Loucy (cell line): ENCODE measurements around the gene SIGLEC15.
A peak's percentile ranks its signal among the peaks of the same experiment; 100 is the strongest.
"Not testable (repeated sequence)": the region's sequence is repeated elsewhere in the genome, so short reads cannot be mapped to it uniquely, and the experiment has no call there.

Experiments
- H2AFZ ChIP-seq: fragments of 200-600 bp; sonication (generic); 2 replicates; pipeline ENCODE4 v1.6.0; 2016; ENCODE audit warnings: antibody characterized with exemption, mild to moderate bottlenecking, low read length, moderate library complexity
- H3F3A ChIP-seq: fragments of 200-600 bp; 2 replicates; pipeline ENCODE4 v1.6.0; 2016; ENCODE audit warnings: antibody characterized with exemption, low read depth, mild to moderate bottlenecking
- H3K27me3 ChIP-seq: fragments of 200-600 bp; sonication (generic); 2 replicates; pipeline ENCODE4 v1.6.1; 2014; ENCODE audit warnings: low read length, mild to moderate bottlenecking; ENCODE audit not compliant: insufficient read depth, poor library complexity, severe bottlenecking
- H3K36me3 ChIP-seq: fragments of 200-600 bp; sonication (generic); 2 replicates; pipeline ENCODE4 v1.6.1; 2016; ENCODE audit warnings: low read length; ENCODE audit not compliant: insufficient read depth
- H3K4me1 ChIP-seq: fragments of 200-600 bp; sonication (generic); 2 replicates; pipeline ENCODE4 v1.5.1; 2014; ENCODE audit warnings: low read length, mild to moderate bottlenecking; ENCODE audit not compliant: insufficient read depth, poor library complexity, severe bottlenecking
- H3K4me2 ChIP-seq: fragments of 200-600 bp; sonication (generic); 2 replicates; pipeline ENCODE4 v1.6.0; 2014; ENCODE audit warnings: antibody characterized with exemption, low read length, low read depth, mild to moderate bottlenecking; ENCODE audit not compliant: poor library complexity, severe bottlenecking
- H3K4me3 ChIP-seq: fragments of 200-600 bp; sonication (generic); 2 replicates; pipeline ENCODE4 v1.5.1; 2014; ENCODE audit warnings: low read length, mild to moderate bottlenecking, mixed read lengths; ENCODE audit not compliant: poor library complexity, severe bottlenecking
- H3K79me2 ChIP-seq: fragments of 200-600 bp; sonication (generic); 2 replicates; pipeline ENCODE4 v1.6.1; 2014; ENCODE audit warnings: low read length; ENCODE audit not compliant: insufficient read depth
- H3K9ac ChIP-seq: fragments of 200-600 bp; sonication (generic); 2 replicates; pipeline ENCODE4 v1.6.0; 2014; ENCODE audit warnings: mild to moderate bottlenecking, low read depth, low read length, moderate library complexity; ENCODE audit not compliant: poor library complexity, severe bottlenecking
- H3K9me2 ChIP-seq: fragments of 200-600 bp; sonication (generic); replicated peaks from 2 replicates; pipeline ENCODE4 v1.6.1; 2016; ENCODE audit warnings: low read depth, low read length, mixed read lengths
- H3K9me3 ChIP-seq: fragments of 200-600 bp; sonication (generic); 2 replicates; pipeline ENCODE4 v1.6.1; 2014; ENCODE audit warnings: mild to moderate bottlenecking, antibody characterized with exemption, low read length, low read depth; ENCODE audit not compliant: insufficient read depth
- H4K20me1 ChIP-seq: fragments of 200-600 bp; sonication (generic); 2 replicates; pipeline ENCODE4 v1.6.0; 2014; ENCODE audit warnings: antibody characterized with exemption, low read length, mild to moderate bottlenecking; ENCODE audit not compliant: insufficient read depth, poor library complexity, severe bottlenecking
- CTCF ChIP-seq: fragments of 200-600 bp; sonication (generic); conservative IDR thresholded peaks from 2 replicates; pipeline ENCODE4 v1.5.1; 2014; ENCODE audit warnings: mild to moderate bottlenecking, antibody characterized with exemption, low read length
- EZH2phosphoT487 ChIP-seq: fragments of 200-600 bp; IDR thresholded peaks from 2 replicates; pipeline ENCODE4 v1.6.1; 2018; ENCODE audit warnings: antibody characterized with exemption, mild to moderate bottlenecking, moderate library complexity, borderline replicate concordance

Gene SIGLEC15

GRCh38 chr18:45847119-45847518, 21.6 kb downstream of the SIGLEC15 start:
- Histone ChIP-seq H3K4me1 (peaks cover 13% of the 10 kb centered on the region), H3F3A (no peaks in the 10 kb centered on the region), H3K27me3 (no peaks in the 10 kb centered on the region), H3K9me2 (no peaks in the 10 kb centered on the region), H3K9me3 (no peaks in the 10 kb centered on the region), H2AFZ (no peak overlapping the region), H3K79me2 (no peaks in the 10 kb centered on the region), H4K20me1 (no peaks in the 10 kb centered on the region), H3K4me2 (no peak overlapping the region), H3K4me3 (no peak overlapping the region), H3K9ac (no peak overlapping the region), H3K36me3 (peaks cover 24% of the 10 kb centered on the region; the same call in 1 of the 2 replicates)
- TF ChIP-seq CTCF (no peak), EZH2phosphoT487 (no peak)

- not testable (repeated sequence) for H3K9ac ChIP-seq, H2AFZ ChIP-seq, H3K4me3 ChIP-seq, H3F3A ChIP-seq, H3K9me2 ChIP-seq, H4K20me1 ChIP-seq, H3K9me3 ChIP-seq, H3K27me3 ChIP-seq, H3K79me2 ChIP-seq, H3K4me2 ChIP-seq
- H3K36me3 ChIP-seq = peaks cover 39% of the 10 kb centered on the region; the same call in 1 of the 2 replicates
- H3K4me1 ChIP-seq = peaks cover 13% of the 10 kb centered on the region
Measured at GRCh38 chr18:45848643-45849042, 23.2 kb downstream of the SIGLEC15 start.

GRCh38 chr18:45849529-45849928, 24.1 kb downstream of the SIGLEC15 start:
- Histone ChIP-seq H3K4me3 (no peak overlapping the region), H3K4me2 (no peak overlapping the region), H2AFZ (no peak overlapping the region), H4K20me1 (no peaks in the 10 kb centered on the region), H3K36me3 (peaks cover 47% of the 10 kb centered on the region; the same call in 1 of the 2 replicates), H3K4me1 (peaks cover 13% of the 10 kb centered on the region), H3K9me3 (no peaks in the 10 kb centered on the region), H3K27me3 (no peaks in the 10 kb centered on the region), H3K9ac (no peak overlapping the region), H3K79me2 (no peaks in the 10 kb centered on the region), H3F3A (no peaks in the 10 kb centered on the region), H3K9me2 (no peaks in the 10 kb centered on the region)
- TF ChIP-seq EZH2phosphoT487 (no peak), CTCF (no peak)

GRCh38 chr18:45850021-45850420, 24.5 kb downstream of the SIGLEC15 start:
- no peak overlapping the region for H3K9ac ChIP-seq
- TF ChIP-seq EZH2phosphoT487 = no peak
- peak; percentile 49 for TF ChIP-seq CTCF
- peaks cover 52% of the 10 kb centered on the region; the same call in 1 of the 2 replicates for H3K36me3 ChIP-seq
- H4K20me1 ChIP-seq = no peaks in the 10 kb centered on the region
- H3K27me3 ChIP-seq = no peaks in the 10 kb centered on the region
- H3K4me3 ChIP-seq = no peak overlapping the region
- peaks cover 13% of the 10 kb centered on the region for H3K4me1 ChIP-seq
- no peaks in the 10 kb centered on the region for H3K9me2 ChIP-seq
- H3K9me3 ChIP-seq = no peaks in the 10 kb centered on the region
- no peak overlapping the region for H3K4me2 ChIP-seq
- no peaks in the 10 kb centered on the region for H3F3A ChIP-seq
- H2AFZ ChIP-seq = no peak overlapping the region
- H3K79me2 ChIP-seq = no peaks in the 10 kb centered on the region
